HEK293 (cell line): ENCODE results near the gene TRAPPC3L.

Source experiments
- CTCF ChIA-PET: fragments of 350-600 bp; formaldehyde crosslinking; extraction: SDS; loops from one replicate; lab custom pipeline; 2021; ENCODE audit warnings: antibody characterized with exemption; lab: Yijun Ruan, JAX
- POLR2A ChIA-PET: fragments of 300-600 bp; formaldehyde crosslinking; extraction: SDS; loops from one replicate; lab custom pipeline; 2020; ENCODE audit warnings: antibody characterized with exemption, inconsistent platforms; lab: Yijun Ruan, JAX
- H3K27ac ChIP-seq: fragments of 200-500 bp; sonication (Bioruptor generic); 2 replicates; pipeline ENCODE4 v1.5.1; 2014; ENCODE audit warnings: low read depth, low read length, control low read depth, inconsistent platforms; ENCODE audit errors: extremely low read depth
- H3K36me3 ChIP-seq, 2 experiments: fragments of 200-500 bp in 1 of 2; sonication (Bioruptor generic) in 1 of 2; 1 replicate in 1 of 2; 2 replicates in 1 of 2; pipeline ENCODE4 v1.5.1; 2014 to 2017; ENCODE audit warnings: inconsistent platforms in 2 of 2, low read length in 2 of 2; ENCODE audit not compliant: control insufficient read depth in 2 of 2, insufficient read depth in 1 of 2
- H3K4me1 ChIP-seq: fragments of 200-500 bp; sonication (Bioruptor generic); 2 replicates; pipeline ENCODE4 v1.5.1; 2014; ENCODE audit warnings: mild to moderate bottlenecking, low read length, inconsistent platforms; ENCODE audit not compliant: control insufficient read depth, insufficient read depth
- H3K4me3 ChIP-seq: 2 replicates; pipeline ENCODE4 v1.5.1; 2011; ENCODE audit warnings: low read depth, mild to moderate bottlenecking, control low read depth, low read length, moderate library complexity
- H3K9me3 ChIP-seq: fragments of 200-500 bp; sonication (Bioruptor generic); 2 replicates; pipeline ENCODE4 v1.5.1; 2014; ENCODE audit warnings: low read depth, low read length, inconsistent platforms; ENCODE audit not compliant: control insufficient read depth, insufficient read depth
- GFI1B ChIP-seq: fragments of 450-650 bp; formaldehyde crosslinking; IDR thresholded peaks from 2 replicates; pipeline ENCODE4 v1.5.1; 2016; ENCODE audit warnings: missing biosample characterization, missing genetic modification characterization
- PRDM1 ChIP-seq: fragments of 450-650 bp; formaldehyde crosslinking; IDR thresholded peaks from 2 replicates; pipeline ENCODE4; 2016; ENCODE audit warnings: missing biosample characterization, missing genetic modification characterization
- PRDM2 ChIP-seq: fragments of 450-650 bp; formaldehyde crosslinking; IDR thresholded peaks from 2 replicates; pipeline ENCODE4 v1.5.1; 2016; ENCODE audit warnings: missing biosample characterization, missing genetic modification characterization, borderline replicate concordance
- RBAK ChIP-seq: fragments of 450-650 bp; formaldehyde crosslinking; IDR thresholded peaks from 2 replicates; pipeline ENCODE4 v1.5.1; 2016; ENCODE audit warnings: missing biosample characterization, missing genetic modification characterization
- SP2 ChIP-seq: fragments of 450-650 bp; formaldehyde crosslinking; IDR thresholded peaks from 2 replicates; pipeline ENCODE4 v1.5.1; 2016; ENCODE audit warnings: missing biosample characterization, missing genetic modification characterization
- ZBTB17 ChIP-seq: fragments of 450-650 bp; formaldehyde crosslinking; IDR thresholded peaks from 2 replicates; pipeline ENCODE4 v1.5.1; 2016; ENCODE audit warnings: missing biosample characterization, missing genetic modification characterization
- ZNF2 ChIP-seq: fragments of 450-650 bp; formaldehyde crosslinking; IDR thresholded peaks from 2 replicates; pipeline ENCODE4 v1.5.1; 2016; ENCODE audit warnings: missing biosample characterization, missing genetic modification characterization
- ZNF404 ChIP-seq: fragments of 450-650 bp; formaldehyde crosslinking; IDR thresholded peaks from 2 replicates; pipeline ENCODE4 v1.5.1; 2017; ENCODE audit warnings: missing biosample characterization, missing genetic modification characterization
- ZNF561 ChIP-seq: fragments of 450-650 bp; IDR thresholded peaks from 2 replicates; pipeline ENCODE4 v1.5.1; 2018; ENCODE audit warnings: missing biosample characterization, missing genetic modification characterization, borderline replicate concordance
- ZNF596 ChIP-seq: fragments of 450-650 bp; IDR thresholded peaks from 2 replicates; pipeline ENCODE4 v1.5.0; 2018; ENCODE audit warnings: missing biosample characterization, mild to moderate bottlenecking, missing genetic modification characterization, moderate library complexity
- ZNF658 ChIP-seq: fragments of 450-650 bp; formaldehyde crosslinking; IDR thresholded peaks from 2 replicates; pipeline ENCODE4; 2016; ENCODE audit warnings: missing biosample characterization, missing genetic modification characterization
- ZNF701 ChIP-seq: fragments of 450-650 bp; formaldehyde crosslinking; IDR thresholded peaks from 2 replicates; pipeline ENCODE4 v1.5.1; 2016; ENCODE audit warnings: missing biosample characterization, missing genetic modification characterization
- ZNF747 ChIP-seq: fragments of 450-650 bp; formaldehyde crosslinking; IDR thresholded peaks from 2 replicates; pipeline ENCODE4 v1.5.1; 2016; ENCODE audit warnings: missing biosample characterization, missing genetic modification characterization
- ZNF791 ChIP-seq: fragments of 450-650 bp; formaldehyde crosslinking; IDR thresholded peaks from 2 replicates; pipeline ENCODE4 v1.5.1; 2016; ENCODE audit warnings: missing biosample characterization, missing genetic modification characterization
- ZSCAN5A ChIP-seq: fragments of 450-650 bp; formaldehyde crosslinking; IDR thresholded peaks from 2 replicates; pipeline ENCODE4 v1.5.1; 2016; ENCODE audit warnings: missing biosample characterization, missing genetic modification characterization
- ZXDB ChIP-seq: fragments of 450-650 bp; formaldehyde crosslinking; IDR thresholded peaks from 2 replicates; pipeline ENCODE4 v1.5.1; 2016; ENCODE audit warnings: missing biosample characterization, missing genetic modification characterization
- TF ChIP-seq, protein P1 (sequence below): fragments of 450-650 bp; formaldehyde crosslinking; IDR thresholded peaks from 2 replicates; pipeline ENCODE4 v1.5.1; 2016; ENCODE audit warnings: missing biosample characterization, missing genetic modification characterization
- TF ChIP-seq, protein P2 (sequence below): fragments of 450-650 bp; formaldehyde crosslinking; IDR thresholded peaks from 2 replicates; pipeline ENCODE4 v1.5.1; 2017; ENCODE audit warnings: missing biosample characterization, missing genetic modification characterization

The TRAPPC3L gene

DNA sequence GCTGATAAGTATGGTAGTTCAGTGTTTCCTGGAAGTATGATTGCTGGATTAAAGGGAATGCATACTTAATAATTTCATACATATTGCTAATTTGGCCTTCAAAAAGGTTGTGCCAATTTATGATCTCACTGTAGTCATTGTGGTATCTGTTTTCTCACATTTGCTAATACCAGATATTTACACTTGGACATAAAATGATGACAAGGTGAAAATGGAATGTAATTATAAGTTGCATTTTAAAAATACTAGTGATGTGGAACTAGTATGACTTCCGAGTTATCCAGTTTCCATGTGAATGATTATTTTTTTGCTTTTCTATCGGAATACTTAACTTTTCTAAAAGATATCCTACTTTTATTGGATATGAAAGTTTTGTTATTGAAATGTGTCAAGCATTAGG lies 41.3 kb upstream of the TRAPPC3L start:
- no peaks in the 10 kb centered on the region for H3K9me3 ChIP-seq
- CTCF ChIA-PET, result no interaction called here
- TF ChIP-seq ZNF658 (tag by site-specific recombination), result no peak
- TF ChIP-seq ZNF747, result no peak
- H3K4me3 ChIP-seq, result no peak overlapping the region
- POLR2A ChIA-PET, result no interaction called here
- H3K4me1 ChIP-seq, result no peaks in the 10 kb centered on the region
- H3K27ac ChIP-seq, result no peak overlapping the region
- peaks cover 52 to 78% of the 10 kb centered on the region in 2 experiments for H3K36me3 ChIP-seq

- peaks cover 52 to 78% of the 10 kb centered on the region in 2 experiments for H3K36me3 ChIP-seq
- ChIA-PET CTCF (no interaction called here), POLR2A (no interaction called here)
- no peaks in the 10 kb centered on the region for H3K4me1 ChIP-seq
- no peak for TF ChIP-seq ZXDB (tag by site-specific recombination)
- no peak for TF ChIP-seq PRDM2 (tag by site-specific recombination)
- TF ChIP-seq ZSCAN5A (tag by site-specific recombination), result no peak
- TF ChIP-seq, protein P1, sequence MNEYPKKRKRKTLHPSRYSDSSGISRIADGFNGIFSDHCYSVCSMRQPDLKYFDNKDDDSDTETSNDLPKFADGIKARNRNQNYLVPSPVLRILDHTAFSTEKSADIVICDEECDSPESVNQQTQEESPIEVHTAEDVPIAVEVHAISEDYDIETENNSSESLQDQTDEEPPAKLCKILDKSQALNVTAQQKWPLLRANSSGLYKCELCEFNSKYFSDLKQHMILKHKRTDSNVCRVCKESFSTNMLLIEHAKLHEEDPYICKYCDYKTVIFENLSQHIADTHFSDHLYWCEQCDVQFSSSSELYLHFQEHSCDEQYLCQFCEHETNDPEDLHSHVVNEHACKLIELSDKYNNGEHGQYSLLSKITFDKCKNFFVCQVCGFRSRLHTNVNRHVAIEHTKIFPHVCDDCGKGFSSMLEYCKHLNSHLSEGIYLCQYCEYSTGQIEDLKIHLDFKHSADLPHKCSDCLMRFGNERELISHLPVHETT (tag by site-specific recombination), result no peak
- H3K9me3 ChIP-seq, result no peaks in the 10 kb centered on the region
- H3K27ac ChIP-seq, result no peak overlapping the region
- no peak overlapping the region for H3K4me3 ChIP-seq
Observed at GRCh38 chr6:116586276-116586675, 40.8 kb upstream of the TRAPPC3L start.

DNA sequence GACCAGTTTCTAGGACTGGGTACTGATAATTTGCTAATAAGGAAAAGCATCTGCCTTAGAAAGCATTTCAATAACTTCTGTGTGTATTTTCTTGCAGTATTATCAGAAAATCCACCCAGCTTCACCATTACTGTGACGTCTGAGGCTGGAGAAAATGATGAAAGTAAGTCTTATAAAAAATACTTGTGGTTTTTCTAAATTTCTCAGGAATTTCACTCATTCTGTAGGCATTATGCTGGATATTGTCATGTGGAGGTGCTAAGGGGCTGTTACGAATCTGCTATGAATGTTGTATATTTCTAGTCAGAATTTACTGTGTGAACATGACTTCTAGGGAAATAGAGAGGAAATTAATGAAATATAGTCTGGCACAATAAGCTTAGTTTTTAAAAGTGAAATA lies 34.7 kb upstream of the TRAPPC3L start:
- TF ChIP-seq PRDM1 (tag by site-specific recombination) (peak; percentile 43; the same call in 1 of the 2 replicates), ZNF701 (tag by site-specific recombination) (no peak)
- POLR2A ChIA-PET, result interaction anchor here (1.3 kb wide), 1 partner anchor 9 kb away, joined by 6 read pairs; the partner anchor contains the start of gene RWDD1
- peaks cover 25 to 71% of the 10 kb centered on the region in 2 experiments for H3K36me3 ChIP-seq
- no peaks in the 10 kb centered on the region for H3K4me1 ChIP-seq
- no peaks in the 10 kb centered on the region for H3K9me3 ChIP-seq
- H3K4me3 ChIP-seq, result no peak overlapping the region
- no peak overlapping the region for H3K27ac ChIP-seq
- CTCF ChIA-PET, result interaction anchor here (0.7 to 1.5 kb wide), 4 partner anchors 12 to 363 kb away, joined by 3 to 5 read pairs (median 4); no protein-coding TSS in a partner anchor

GRCh38 chr6:116579143-116579542 lies 33.7 kb upstream of the TRAPPC3L start:
- peaks cover 32 to 70% of the 10 kb centered on the region in 2 experiments for H3K36me3 ChIP-seq
- POLR2A ChIA-PET, result interaction anchor here (1.3 kb wide), 1 partner anchor 8 kb away, joined by 6 read pairs; the partner anchor contains the start of gene RWDD1
- CTCF ChIA-PET, result interaction anchor here (0.8 to 1.4 kb wide), 3 partner anchors 18 to 310 kb away, joined by 3 to 6 read pairs (median 4); no protein-coding TSS in a partner anchor
- no peaks in the 10 kb centered on the region for H3K4me1 ChIP-seq
- no peak overlapping the region for H3K27ac ChIP-seq
- H3K4me3 ChIP-seq, result no peak overlapping the region
- H3K9me3 ChIP-seq, result no peaks in the 10 kb centered on the region
- TF ChIP-seq ZNF561, result no peak
- TF ChIP-seq RBAK, result no peak
- no peak for TF ChIP-seq ZNF596 (tag by site-specific recombination)
- TF ChIP-seq ZNF404, result no peak
- TF ChIP-seq ZBTB17 (tag by site-specific recombination), result peak; percentile 42; the same call in 1 of the 2 replicates
- no peak for TF ChIP-seq SP2
- no peak for TF ChIP-seq GFI1B (tag by site-specific recombination)
- TF ChIP-seq, protein P2, sequence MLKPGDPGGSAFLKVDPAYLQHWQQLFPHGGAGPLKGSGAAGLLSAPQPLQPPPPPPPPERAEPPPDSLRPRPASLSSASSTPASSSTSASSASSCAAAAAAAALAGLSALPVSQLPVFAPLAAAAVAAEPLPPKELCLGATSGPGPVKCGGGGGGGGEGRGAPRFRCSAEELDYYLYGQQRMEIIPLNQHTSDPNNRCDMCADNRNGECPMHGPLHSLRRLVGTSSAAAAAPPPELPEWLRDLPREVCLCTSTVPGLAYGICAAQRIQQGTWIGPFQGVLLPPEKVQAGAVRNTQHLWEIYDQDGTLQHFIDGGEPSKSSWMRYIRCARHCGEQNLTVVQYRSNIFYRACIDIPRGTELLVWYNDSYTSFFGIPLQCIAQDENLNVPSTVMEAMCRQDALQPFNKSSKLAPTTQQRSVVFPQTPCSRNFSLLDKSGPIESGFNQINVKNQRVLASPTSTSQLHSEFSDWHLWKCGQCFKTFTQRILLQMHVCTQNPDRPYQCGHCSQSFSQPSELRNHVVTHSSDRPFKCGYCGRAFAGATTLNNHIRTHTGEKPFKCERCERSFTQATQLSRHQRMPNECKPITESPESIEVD (tag by site-specific recombination), result peak; percentile 20; the same call in 1 of the 2 replicates
- TF ChIP-seq ZNF791 (tag by site-specific recombination), result no peak
- no peak for TF ChIP-seq ZNF2 (tag by site-specific recombination)
